HG03097 (cell line): ENCODE data around the gene LRRC10B.

Source experiments
- ATAC-seq: cut with Tn5 transposase; IDR thresholded peaks from one replicate; pipeline ENCODE4 v1.9.1; 2021; ENCODE audit not compliant: unreplicated experiment, low FRiP score

Gene LRRC10B

DNA sequence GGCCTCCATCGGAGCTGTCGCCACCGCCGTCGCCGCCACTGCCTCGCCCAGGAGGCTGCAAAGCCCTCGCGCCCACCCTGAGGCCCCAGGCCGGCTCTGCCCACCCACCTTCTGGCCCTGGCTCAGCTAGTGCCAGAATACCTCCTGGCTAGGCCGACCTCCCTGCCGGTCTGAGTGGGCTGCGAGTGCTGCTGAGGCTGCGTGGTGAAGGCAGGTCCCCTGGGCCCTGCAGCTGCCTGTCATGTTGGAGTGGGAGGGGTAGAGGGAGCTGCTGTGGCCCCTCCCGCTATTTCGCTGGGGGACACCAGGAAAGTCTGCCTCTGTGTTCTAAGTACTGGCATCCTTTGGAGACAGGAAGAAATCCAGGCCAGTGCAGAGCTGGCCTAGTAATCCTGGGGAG is 34.2 kb downstream of the LRRC10B start:
- no peak for ATAC-seq

- no peak for ATAC-seq
Observed at GRCh38 chr11:61543606-61544306, 35.2 kb downstream of the LRRC10B start.

DNA sequence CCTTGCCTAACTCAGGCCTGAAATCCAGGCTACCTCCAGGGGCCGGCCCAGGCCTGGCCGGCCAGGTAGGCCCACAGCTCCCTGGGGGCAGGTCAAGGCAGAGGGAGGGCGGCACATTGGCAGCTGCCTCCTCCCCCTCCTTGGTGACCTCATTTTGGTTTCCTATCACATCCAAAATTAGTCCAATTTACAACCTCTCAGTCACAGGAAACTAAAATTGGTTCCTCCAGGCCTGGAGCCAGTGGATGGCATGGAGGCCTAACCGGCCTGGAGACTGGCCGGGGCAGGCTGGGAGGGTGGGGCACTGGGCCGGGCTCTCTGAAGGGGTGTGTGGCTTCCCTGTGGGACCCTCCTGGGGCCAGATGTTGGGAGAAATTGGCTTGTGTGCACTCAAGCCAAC is 35.9 kb downstream of the LRRC10B start:
- ATAC-seq = no peak

DNA sequence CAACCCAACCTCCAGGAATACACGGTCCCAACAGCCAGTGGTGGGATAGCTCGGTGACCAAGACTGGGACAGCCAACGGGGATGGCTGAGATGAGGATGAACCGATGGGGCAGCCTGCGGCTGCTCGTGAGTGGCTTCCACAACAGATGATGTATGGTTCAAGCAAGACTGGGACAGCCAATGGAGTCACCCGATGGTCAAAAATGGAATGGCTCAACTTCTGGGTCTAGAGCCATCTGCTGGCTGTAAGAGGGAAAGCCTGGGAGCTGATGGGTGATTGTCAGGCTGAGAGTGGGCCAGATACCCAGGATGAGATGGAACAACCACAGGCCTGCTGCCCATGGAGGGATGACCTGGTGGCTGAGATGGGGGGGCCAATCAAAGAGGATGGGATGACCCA is 36.8 kb downstream of the LRRC10B start:
- no peak for ATAC-seq

GRCh38 chr11:61545921-61546320 is 37.4 kb downstream of the LRRC10B start:
- ATAC-seq = no peak

- no peak for ATAC-seq
Observed at GRCh38 chr11:61546663-61547062, 38.1 kb downstream of the LRRC10B start.

DNA sequence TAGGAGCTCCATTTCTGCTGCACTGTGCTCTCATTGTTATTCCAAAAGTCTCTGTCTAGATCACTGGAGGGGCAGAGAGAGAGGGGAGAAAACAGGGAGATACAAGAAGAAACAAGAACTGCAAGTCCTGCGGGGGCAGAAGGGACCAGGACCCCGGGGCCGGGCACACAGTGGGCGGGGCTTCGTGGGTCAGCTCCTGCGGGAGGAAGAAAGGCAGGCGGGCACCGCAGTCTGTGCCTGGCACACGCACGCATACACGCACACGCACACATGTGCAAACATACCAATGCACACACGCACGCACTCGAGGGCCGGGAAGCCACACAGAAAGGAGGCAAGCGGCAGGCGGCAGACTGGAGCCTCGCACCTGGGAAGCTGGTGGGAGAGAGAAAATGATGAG is 38.7 kb downstream of the LRRC10B start:
- ATAC-seq = no peak

DNA sequence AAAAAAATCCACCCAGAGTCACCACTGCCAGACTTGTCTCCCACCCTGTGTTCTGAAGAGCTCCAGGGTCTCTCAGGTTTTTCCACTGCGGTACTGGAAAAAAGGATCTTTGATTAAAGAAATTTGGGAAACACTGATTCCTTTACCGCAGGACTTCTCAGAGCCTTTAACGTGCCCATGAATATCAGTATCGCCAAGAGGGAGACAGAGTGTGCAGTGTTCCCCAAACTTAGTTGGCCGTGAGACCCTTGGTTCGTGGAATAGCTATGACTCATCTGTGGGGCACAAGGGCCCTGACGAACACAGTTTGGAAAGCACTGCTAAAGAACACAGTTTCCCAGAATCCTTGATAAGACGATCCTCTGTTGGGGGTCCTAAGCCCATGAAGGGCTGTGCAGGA is 40.6 kb downstream of the LRRC10B start:
- ATAC-seq = no peak

DNA sequence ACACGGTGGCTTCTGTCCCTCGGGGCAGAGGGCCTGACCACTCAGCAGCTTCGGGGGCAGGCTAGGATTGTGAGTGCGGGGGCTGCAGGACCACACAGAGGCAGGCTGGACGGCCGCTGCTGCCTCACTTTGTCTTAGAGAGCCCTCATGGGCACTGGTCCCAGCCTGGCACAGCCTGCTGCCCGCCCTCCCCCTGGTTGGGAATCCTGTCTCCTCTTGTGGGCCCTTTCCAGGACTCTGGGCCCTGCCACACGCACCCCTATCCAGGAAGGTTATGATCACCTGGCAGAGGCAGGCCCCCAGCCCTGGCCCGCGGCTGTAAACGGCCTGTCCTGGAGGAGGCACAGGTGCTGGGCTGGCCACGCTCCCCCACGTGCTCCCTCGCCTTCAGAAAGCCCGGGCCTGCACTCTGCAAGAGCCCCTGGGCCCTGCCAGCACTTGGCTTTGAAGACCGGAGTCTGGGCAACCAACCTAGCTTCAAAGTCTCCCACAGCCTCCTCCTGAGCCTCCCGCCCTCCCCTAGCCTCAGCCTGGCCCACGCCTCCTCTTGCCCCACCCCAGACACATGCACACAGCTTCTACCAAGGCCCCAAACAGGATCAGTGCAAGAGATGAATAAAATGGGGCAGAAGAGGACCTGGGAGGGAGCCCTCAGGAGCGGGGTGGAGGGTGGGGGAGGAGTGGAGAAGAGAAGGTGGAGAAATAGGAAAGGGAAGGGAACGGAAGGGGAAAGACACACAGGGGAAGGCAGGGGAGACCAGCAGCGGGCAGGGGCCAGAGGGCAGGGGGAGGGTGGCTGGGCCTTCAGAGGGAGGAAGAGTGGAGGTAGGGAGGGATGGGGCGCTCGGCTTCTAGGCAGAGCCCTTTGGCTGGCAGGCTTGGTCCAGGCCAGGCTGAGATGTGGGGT is 41.4 kb downstream of the LRRC10B start:
- no peak for ATAC-seq

- ATAC-seq = no peak
Observed at GRCh38 chr11:61550665-61551227, 42.2 kb downstream of the LRRC10B start.

DNA sequence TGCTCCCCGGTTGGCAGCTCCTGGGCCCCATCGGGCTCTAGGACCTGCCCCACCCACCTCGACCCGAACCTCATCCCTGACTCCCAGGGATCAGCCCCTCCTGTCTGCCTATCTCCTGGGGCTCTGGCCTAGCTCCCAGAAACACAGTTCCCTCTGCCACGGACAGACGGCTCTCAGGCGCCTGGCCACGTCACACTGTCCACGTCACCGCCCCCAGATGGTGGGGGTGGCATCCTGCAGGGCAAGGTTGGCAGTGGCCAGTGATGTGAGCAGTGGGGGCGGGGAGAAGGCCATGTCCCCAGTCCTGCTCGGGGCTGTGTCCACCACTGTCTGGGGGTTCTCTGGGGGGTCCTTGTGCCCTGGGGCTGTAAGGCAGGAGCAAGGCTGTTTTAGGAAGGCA is 43.1 kb downstream of the LRRC10B start:
- no peak for ATAC-seq

- no peak for ATAC-seq
Observed at GRCh38 chr11:61552108-61552635, 43.6 kb downstream of the LRRC10B start.

DNA sequence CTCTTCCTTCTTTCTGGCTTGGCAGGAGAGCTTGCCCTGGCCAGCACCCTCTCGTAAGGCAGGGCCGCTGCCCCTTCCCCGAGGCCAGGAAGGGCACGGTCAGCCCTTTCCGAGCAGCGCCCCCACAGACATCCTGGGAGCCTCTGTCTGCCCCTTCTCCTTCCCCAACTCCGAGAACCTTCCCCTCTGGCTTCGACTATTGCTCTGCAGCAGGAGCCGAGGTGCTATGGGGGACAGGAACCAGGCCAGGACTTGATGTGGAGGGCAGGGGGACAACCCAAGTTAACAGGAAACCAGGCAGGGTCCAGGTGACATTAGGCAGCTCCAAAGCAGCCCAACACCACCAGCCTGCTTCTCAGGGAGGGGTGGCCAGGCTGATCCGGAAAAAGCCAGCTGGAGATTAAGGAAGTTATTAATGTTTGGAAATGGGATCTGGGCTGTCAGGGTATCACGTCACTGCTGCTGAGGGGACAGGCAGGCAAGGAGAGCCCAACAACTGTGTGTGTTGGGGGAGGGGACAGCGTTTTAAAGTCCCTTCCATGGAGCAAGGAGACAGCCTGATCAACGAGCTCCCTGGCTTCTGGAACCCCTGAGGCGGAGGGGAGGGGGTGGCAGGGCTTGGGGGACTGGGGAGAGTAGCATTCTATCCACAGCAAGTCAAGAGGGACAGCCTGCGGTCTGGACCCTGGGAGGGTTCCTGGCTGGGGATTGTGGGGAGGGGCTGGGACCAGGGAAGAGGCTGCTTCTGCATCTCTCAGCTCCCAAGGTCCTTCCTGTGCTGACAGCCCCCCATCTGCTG is 45.0 kb downstream of the LRRC10B start:
- ATAC-seq = no peak

DNA sequence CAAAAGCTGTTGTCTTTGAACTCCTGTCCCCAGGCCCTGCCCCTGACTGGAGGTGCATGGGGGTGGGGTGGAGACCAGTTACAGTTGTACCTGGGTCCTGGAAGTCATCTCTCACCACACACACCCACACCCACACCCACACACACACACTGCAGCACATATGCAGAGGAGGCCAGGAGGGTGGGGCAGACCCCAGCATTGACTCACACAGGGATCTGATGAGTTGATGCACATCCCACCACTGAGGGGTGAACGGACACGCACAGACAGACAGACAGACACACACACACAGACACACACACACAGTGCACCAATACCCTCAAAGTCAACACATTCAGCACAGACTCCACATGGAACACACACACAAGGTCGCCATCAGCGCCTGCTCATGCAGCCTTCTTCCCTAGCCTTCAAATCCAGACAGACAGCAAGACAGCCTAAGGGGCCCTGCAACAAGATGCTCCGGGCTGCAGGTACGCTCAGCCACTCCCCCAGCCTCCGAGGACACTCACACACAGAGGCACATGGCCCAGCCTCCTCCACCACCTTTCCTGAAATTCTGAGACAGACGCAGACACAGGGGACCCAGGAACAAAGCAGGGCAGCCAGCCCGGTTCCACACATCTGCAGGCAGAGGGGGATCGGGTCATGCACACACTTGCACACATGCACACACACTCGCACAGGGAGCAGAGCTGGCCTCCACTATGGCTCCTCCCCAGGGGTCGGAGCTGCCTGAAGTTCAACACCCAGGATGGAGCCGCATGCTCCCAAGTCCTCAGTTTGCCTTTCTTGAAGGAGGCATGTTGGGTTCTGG is 45.8 kb downstream of the LRRC10B start:
- ATAC-seq = no peak

DNA sequence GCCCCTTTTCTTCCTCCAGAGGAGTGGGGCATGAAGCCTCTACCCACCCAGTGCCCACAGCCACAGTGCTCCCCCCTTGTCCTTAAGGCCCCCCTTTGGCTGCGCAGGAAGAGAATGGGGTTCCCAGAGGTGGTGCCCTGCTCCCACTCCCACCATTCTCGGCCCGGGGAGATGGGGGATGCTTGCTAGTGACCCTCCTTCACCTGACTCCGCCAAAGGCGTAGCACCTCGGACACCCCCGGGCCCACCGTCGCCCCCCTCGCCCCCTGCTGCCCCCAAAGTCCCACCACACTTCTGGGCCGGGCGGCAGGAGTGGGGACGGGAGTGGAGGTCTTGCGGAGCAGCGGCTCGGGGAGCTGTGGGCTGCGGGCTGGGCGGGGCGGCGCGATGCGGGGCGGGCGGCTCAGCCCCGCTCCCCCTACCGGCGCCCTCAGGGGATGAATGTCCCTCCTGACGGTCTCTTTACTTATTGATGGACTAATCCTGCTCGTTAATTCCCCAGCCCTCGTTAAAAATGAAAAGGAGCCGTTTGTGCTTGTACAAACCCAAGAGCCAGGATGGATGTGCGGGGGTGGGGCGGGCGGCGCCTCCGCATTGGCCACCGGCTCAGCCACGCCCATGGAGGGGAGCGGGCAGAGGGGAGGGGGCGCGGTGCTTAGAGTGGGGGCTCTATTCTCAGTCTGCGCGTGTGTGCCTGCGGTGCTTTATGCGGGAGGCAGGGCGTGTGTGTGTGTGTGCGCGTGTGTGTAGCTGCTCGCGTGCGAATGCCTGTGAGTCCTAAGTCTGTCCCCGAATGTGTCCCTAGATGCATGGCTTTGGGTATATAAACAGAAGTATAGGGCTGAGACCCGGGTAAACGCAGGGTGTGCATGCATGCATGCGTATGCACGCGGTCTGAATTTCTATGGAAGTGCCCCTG is 46.8 kb downstream of the LRRC10B start:
- ATAC-seq = no peak

DNA sequence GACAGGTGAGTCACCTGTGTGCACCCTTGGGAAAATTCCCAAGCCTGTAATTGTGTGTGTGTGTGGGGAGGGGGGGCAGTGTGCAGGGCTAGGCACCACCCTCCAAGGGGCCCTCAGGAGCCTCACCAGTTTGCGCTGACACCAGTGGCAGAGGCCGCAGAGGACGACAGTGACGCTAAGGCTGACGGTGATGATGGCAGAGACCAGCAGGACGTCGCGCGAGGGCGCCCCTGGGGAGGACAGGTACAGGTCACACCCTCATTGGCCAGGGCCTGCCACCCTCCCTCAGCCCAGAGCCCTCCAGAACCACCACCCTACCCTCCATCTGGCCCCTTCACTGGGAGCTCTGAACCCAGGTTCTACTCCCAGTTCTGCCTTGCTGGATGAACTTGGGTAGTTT is 47.4 kb downstream of the LRRC10B start:
- ATAC-seq = no peak

GRCh38 chr11:61556621-61557020 is 48.1 kb downstream of the LRRC10B start:
- no peak for ATAC-seq
